Measurements from ENCODE around the gene ZNF679.

- no peak for TF ChIP-seq POLR2AphosphoS5 (IDR thresholded peaks at IDR 0.05; ENCODE audit: borderline replicate concordance, low read depth, low read length)
- TF ChIP-seq EZH2 (IDR thresholded peaks at IDR 0.05): no peak
These were observed 40.9 kb upstream of the ZNF679 start for GRCh38 chr7:64187408-64187807.

All from SK-N-MC (cell line).